Psoas muscle (tissue), 8 donors: Measurements from ENCODE around the gene FMNL3. TPM values are rescaled to one million over a fixed set of nuclear protein-coding genes. Genes with fewer than 3 reads are reported as not detected.
A peak's percentile ranks its signal among the peaks of the same experiment; 100 is the strongest.

Experiments
- ATAC-seq, 4 donors: fragments of 200-7000 bp; cut with Tn5 transposase; one replicate each; pipeline ENCODE4 v1.9.1; 2020; ENCODE audit warnings: moderate library complexity in 3 of 4, mild to moderate bottlenecking in 2 of 4
- DNase-seq, 2 donors: peaks; one replicate each; pipeline ENCODE4 v3.0.0-alpha.2; 2020
- H3K27ac ChIP-seq: fragments of 200-600 bp; one replicate; pipeline ENCODE4 v1.8.0; 2022
- H3K27me3 ChIP-seq, 3 donors: fragments of 200-600 bp in 1 of 3; one replicate each; pipeline versions ENCODE4 v1.6.1 to v1.8.0; 2013 to 2022; ENCODE audit warnings: low read length in 2 of 3, mild to moderate bottlenecking in 2 of 3, moderate library complexity in 1 of 3; ENCODE audit not compliant: insufficient read depth in 3 of 3
- H3K36me3 ChIP-seq, 2 donors: fragments of 200-600 bp in 1 of 2; one replicate each; pipeline versions ENCODE4 v1.6.1 to v1.8.0; 2013 to 2022; ENCODE audit warnings: low read depth in 1 of 2, mild to moderate bottlenecking in 1 of 2, moderate library complexity in 1 of 2; ENCODE audit not compliant: insufficient read depth in 1 of 2
- H3K4me1 ChIP-seq: fragments of 200-600 bp; one replicate; pipeline ENCODE4 v1.8.0; 2022
- H3K4me3 ChIP-seq: fragments of 200-600 bp; one replicate; pipeline ENCODE4 v1.8.0; 2022; ENCODE audit warnings: mild to moderate bottlenecking
- H3K9me3 ChIP-seq: fragments of 200-600 bp; one replicate; pipeline ENCODE4 v1.8.0; 2022
- WGBS, 3 donors: extraction: QIAGEN DNeasy Blood & Tissue Kit; methylation state at CpG; one replicate each; pipeline versions ENCODE4 v1.1.6 to v1.1.7; 2013; 5-methylcytosine and 5-hydroxymethylcytosine counted together
- intact Hi-C, 2 donors: fragments of 100-400 bp; cut with DNase I; formaldehyde crosslinking; loops; one replicate each; pipeline versions ENCODE4 v1.11.0 to v1.14.2; 2022
- polyA plus RNA-seq, 3 donors: library from polyadenylated mRNA; stranded (reverse); fragments of 200-250 nt; gene quantifications; one replicate each; pipeline ENCODE4 v1.2.3, GENCODE V29; 2013
- total RNA-seq, 4 donors: library from RNA; stranded (reverse); fragmentation: NEBNext Ultra II Directional in 2 of 4; extraction: Animal tissue kit (Norgen Biotek cat#: 25700) in 2 of 4; gene quantifications; one replicate each; pipeline versions ENCODE4 v1.2.1 to v1.2.4, GENCODE V29; 2021 to 2023
- TF ChIP-seq, protein P1 (sequence below): fragments of 200-600 bp; IDR thresholded peaks from one replicate; pipeline ENCODE4 v1.8.0; 2022; ENCODE audit warnings: antibody characterized with exemption
- donor health status: healthy with polysubstance abuse.
- donor health status: DM: no; HTN: no; CAD: no; lungs with moderate emphysema.
- donor health status: Bipolar disorder and iron deficiency.
- donor health status: healthy.
- donor health status: DM: yes; HTN: yes; CAD: no.
- donor health status: DM: no; HTN: no; CAD: no.
- donor health status: DM: no; HTN: no; CAD: no.
- donor health status: DM: yes; HTN: yes; CAD: no.

Gene FMNL3
- total and polyA plus RNA-seq, 7 donors: 1.5 to 11.3 (median 5.5) TPM

DNA sequence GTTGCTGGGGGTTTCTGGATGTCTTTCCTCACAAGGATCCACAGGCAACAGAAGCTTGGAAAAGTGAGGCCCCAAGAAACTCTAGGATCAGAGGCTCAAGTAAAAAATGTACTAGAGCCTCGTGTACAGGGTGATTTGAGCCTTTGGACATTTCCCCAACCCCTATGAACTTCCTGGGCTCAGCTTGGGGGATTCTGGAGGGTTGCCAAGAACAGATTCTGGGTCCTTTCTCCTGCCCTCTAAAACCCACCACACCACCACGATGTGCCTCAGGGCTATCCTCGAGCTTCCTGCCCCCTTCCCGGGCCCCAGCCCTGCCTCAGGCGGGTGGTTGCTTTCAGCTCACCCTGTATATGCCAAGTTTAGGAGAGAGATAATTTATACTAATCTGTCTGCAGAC lies 102.3 kb downstream of the FMNL3 start:
- no peak overlapping the region for H3K27ac ChIP-seq
- intact Hi-C loops: no loop called here
- TF ChIP-seq, protein P1, sequence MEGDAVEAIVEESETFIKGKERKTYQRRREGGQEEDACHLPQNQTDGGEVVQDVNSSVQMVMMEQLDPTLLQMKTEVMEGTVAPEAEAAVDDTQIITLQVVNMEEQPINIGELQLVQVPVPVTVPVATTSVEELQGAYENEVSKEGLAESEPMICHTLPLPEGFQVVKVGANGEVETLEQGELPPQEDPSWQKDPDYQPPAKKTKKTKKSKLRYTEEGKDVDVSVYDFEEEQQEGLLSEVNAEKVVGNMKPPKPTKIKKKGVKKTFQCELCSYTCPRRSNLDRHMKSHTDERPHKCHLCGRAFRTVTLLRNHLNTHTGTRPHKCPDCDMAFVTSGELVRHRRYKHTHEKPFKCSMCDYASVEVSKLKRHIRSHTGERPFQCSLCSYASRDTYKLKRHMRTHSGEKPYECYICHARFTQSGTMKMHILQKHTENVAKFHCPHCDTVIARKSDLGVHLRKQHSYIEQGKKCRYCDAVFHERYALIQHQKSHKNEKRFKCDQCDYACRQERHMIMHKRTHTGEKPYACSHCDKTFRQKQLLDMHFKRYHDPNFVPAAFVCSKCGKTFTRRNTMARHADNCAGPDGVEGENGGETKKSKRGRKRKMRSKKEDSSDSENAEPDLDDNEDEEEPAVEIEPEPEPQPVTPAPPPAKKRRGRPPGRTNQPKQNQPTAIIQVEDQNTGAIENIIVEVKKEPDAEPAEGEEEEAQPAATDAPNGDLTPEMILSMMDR: no peak
- H3K36me3 ChIP-seq: no peaks in the 10 kb centered on the region
- H3K9me3 ChIP-seq: no peaks in the 10 kb centered on the region
- ATAC-seq (no peak), DNase-seq (no peak)
- H3K27me3 ChIP-seq: no peaks in the 10 kb centered on the region
- 59 to 66% (median 63%) methylated on average over 5 of the region's 5 CpGs for WGBS, 3 donors
- no peak overlapping the region for H3K4me3 ChIP-seq
- no peaks in the 10 kb centered on the region for H3K4me1 ChIP-seq

DNA sequence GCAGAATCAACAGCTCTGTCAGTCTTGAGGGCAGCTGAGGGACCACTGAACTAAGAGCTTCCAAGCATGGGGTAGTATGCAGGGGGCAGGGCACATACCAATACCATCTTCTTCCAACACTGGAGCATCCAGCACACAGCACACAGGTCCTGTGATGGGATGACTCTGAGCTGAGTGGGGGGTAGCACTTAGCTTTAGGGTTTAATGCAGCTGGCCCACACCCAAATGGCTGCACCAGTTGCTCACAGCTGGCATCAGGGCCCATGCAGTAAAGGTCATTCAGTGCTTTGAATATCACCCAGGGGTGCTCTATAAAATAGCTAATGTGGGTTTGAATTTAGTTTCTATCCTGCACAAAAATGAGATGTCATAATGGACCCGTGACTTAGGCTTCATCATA lies 103.5 kb downstream of the FMNL3 start:
- Histone ChIP-seq H3K4me3 (no peak overlapping the region), H3K27ac (no peak overlapping the region), H3K9me3 (no peaks in the 10 kb centered on the region), H3K27me3 (no peaks in the 10 kb centered on the region), H3K4me1 (no peaks in the 10 kb centered on the region), H3K36me3 (no peaks in the 10 kb centered on the region)
- no peak for ATAC-seq
- TF ChIP-seq, protein P1: no peak
- no peak for DNase-seq
- 73 to 79% (median 76%) methylated on average over 1 of the region's 1 CpG for WGBS, 3 donors
- intact Hi-C loops: no loop called here

DNA sequence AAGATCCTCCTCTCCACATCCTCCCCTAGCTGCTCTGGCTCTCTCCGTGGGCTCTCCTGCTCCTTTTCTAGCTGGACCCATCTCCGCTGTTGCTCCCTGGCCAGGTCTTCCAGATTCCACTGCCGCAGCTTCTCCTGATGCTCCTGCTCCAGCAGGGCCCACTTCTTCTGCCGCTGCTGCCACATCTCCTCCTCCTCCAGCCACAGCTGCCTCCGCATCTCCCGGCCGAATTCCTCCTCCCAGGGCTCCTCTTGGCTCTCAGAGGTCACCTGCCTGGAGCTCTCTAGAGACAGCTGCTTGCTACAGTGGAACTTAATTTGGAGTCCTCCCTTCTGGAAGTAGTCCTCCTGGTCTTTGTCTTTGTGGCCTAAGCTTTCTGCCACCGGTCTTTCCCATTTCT lies 107.2 kb downstream of the FMNL3 start:
- intact Hi-C loops: no loop called here
- H3K27ac ChIP-seq: no peak overlapping the region
- H3K4me3 ChIP-seq: no peak overlapping the region
- no peaks in the 10 kb centered on the region for H3K27me3 ChIP-seq
- H3K36me3 ChIP-seq: no peaks in the 10 kb centered on the region
- no peaks in the 10 kb centered on the region for H3K9me3 ChIP-seq
- TF ChIP-seq, protein P1: no peak
- WGBS, 3 donors: 91 to 92% (median 91%) methylated on average over 8 of the region's 8 CpGs
- no peaks in the 10 kb centered on the region for H3K4me1 ChIP-seq
- no peak for DNase-seq
- ATAC-seq: no peak

DNA sequence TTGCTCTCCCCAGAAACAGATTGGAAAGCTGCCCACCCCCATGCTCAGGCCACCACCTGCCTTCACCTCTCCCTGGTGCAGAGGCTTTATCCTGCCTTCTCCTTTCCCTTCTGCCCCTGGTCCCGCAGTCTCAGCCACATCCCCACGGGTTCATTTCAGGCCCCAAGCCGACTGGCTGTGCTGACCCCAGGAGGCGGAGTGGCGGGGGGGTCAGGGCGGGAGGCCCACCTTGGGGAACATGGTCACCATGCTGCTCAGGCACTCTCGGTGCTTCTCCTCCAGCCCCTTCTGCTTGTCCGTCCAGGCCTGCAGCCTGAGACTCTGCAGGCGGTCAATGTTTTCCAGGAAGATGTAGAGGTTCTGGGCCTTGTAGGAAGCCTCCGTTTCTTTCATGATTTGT lies 108.7 kb downstream of the FMNL3 start:
- TF ChIP-seq, protein P1: no peak
- no peak for DNase-seq
- H3K9me3 ChIP-seq: no peaks in the 10 kb centered on the region
- H3K36me3 ChIP-seq: no peaks in the 10 kb centered on the region
- H3K4me1 ChIP-seq: no peaks in the 10 kb centered on the region
- no peak overlapping the region for H3K27ac ChIP-seq
- ATAC-seq: no peak
- no peak overlapping the region for H3K4me3 ChIP-seq
- no peaks in the 10 kb centered on the region for H3K27me3 ChIP-seq
- WGBS, 3 donors: 71 to 77% (median 75%) methylated on average over 10 of the region's 10 CpGs
- intact Hi-C loops: no loop called here

DNA sequence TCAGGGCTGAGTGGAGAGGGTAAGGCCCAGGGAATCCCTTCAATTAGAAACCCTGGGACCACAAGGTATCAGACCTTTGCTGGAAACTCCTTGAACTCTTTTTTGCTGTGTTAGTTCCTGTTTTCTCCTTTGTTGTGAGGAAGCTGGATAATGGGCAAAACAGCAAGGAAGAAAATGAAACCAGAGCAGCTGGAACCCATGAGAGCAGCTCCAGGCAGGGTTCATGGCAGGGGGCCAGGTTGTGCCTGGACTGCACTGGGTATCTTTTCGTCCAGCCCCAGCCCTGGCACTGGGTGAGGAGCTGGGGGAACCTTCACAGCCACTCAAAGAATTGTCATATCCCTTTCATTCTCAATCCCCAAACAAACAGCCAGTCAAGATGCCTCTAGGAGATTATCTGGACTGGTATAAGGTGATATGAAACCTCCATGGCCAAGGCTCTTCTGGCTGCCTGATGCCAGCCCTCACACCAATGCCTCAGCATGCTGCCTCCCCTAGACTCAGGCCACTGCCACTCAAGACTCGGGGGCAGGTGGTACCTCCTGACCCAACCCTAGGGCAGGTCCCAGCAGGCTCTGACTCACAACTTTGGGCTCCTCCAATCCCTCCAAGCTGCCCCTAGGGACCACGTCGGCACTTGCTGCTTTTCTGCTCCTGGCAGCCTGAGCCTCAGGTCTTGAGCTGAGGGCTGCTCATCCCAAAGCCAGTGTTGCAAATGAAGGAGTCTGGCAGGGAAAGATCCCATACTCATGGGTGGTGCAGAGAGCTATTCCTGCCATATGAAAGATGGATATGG lies 118.3 kb downstream of the FMNL3 start:
- TF ChIP-seq, protein P1: no peak
- intact Hi-C loops: no loop called here

More for the DNA sequence above, 118.3 kb downstream of the FMNL3 start:
- 44 to 58% (median 46%) methylated on average over 4 of the region's 4 CpGs for WGBS, 3 donors
- Histone ChIP-seq H3K4me1 (peaks cover 7% of the 10 kb centered on the region), H3K9me3 (no peaks in the 10 kb centered on the region), H3K36me3 (peaks cover 0 to 6% of the 10 kb centered on the region in 2 donors), H3K4me3 (no peak overlapping the region), H3K27me3 (no peaks in the 10 kb centered on the region), H3K27ac (no peak overlapping the region)
- DNase-seq (no peak), ATAC-seq (peak in 1 of 4 donors; percentile 32)
